Esophagus squamous epithelium (tissue), 5 donors: ENCODE measurements around the gene MRAP2. TPM values are rescaled to one million over a fixed set of nuclear protein-coding genes. Genes with fewer than 3 reads are reported as not detected.

ENCODE experiments used
- DNase-seq: peaks from one replicate; lab custom pipeline; 2025; lab: John Stamatoyannopoulos, UW
- H3K27ac ChIP-seq, 4 donors: fragments of 200-600 bp; sonication (generic); one replicate each; pipeline ENCODE4 v1.5.1; 2016 to 2019; ENCODE audit warnings: mild to moderate bottlenecking in 1 of 4
- H3K27me3 ChIP-seq, 4 donors: fragments of 200-600 bp; sonication (generic); 1 replicate in 3 of 4; 2 replicates in 1 of 4; pipeline versions ENCODE4 v1.5.1 to v1.6.0; 2017 to 2021; ENCODE audit warnings: antibody characterized with exemption in 1 of 4
- H3K36me3 ChIP-seq, 3 donors: fragments of 200-600 bp; sonication (generic); one replicate each; pipeline ENCODE4 v1.5.1; 2016 to 2019
- H3K4me1 ChIP-seq, 3 donors: fragments of 200-600 bp; sonication (generic); one replicate each; pipeline ENCODE4 v1.5.1; 2017 to 2019
- H3K4me3 ChIP-seq, 4 donors: fragments of 200-600 bp; sonication (generic); 1 replicate in 3 of 4; 2 replicates in 1 of 4; pipeline ENCODE4 v1.5.1; 2016 to 2019; ENCODE audit warnings: mild to moderate bottlenecking in 2 of 4, moderate library complexity in 1 of 4
- H3K9me3 ChIP-seq, 3 donors: fragments of 200-600 bp; sonication (generic); one replicate each; pipeline ENCODE4 v1.5.1; 2016 to 2019
- POLR2A ChIP-seq, 4 donors: fragments of 450-650 bp; IDR thresholded peaks; one replicate each; pipeline ENCODE4 v1.6.1; 2017; ENCODE audit warnings: antibody characterized with exemption in 4 of 4, mild to moderate bottlenecking in 4 of 4, moderate library complexity in 3 of 4
- WGBS, 2 donors: methylation state at CpG; one replicate each; pipeline ENCODE4 v1.1.5; 2018; 5-methylcytosine and 5-hydroxymethylcytosine counted together
- intact Hi-C: fragments of 100-400 bp; cut with DNase I; formaldehyde crosslinking; loops from one replicate; pipeline ENCODE4 v1.15.0; 2022
- total RNA-seq, 4 donors: library from RNA; depleted of rRNA; stranded (reverse); fragments of >200 nt; gene quantifications; one replicate each; pipeline ENCODE4 v1.1.0, GENCODE V29; 2016
- TF ChIP-seq, protein P1 (sequence below), 6 experiments: fragments of 450-650 bp in 4 of 6; fragments of 200-600 bp in 2 of 6; sonication (generic) in 2 of 6; IDR thresholded peaks; one replicate each; pipeline ENCODE4 v1.5.1; 2016 to 2019; ENCODE audit warnings: antibody characterized with exemption in 6 of 6, mild to moderate bottlenecking in 4 of 6, moderate library complexity in 4 of 6
- donor health status: DM: yes; HTN: yes; CAD: no.

Gene MRAP2
- total RNA-seq, 4 donors from 2014 or later, result 0.70 to 5.4 (median 1.4) TPM

DNA sequence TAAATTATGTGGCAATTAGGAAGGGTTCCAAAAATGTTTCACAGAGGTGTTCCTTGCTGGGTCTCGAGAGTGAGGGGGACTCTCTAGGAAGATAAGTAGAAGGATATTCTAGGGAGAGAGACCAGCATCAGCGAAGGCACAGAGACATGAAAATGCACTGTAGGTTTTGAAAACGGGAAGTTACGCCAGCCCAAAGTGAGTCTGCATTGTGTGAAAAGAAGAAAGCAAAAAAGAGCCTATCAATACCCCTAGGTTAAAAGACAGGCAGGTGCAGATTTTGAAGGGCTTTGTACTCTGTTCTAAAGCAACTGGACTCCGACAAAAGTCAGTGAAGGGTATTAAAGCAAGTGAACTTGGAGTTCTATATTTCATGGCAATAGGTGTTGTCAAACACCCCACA lies 25.7 kb upstream of the MRAP2 start:
- Histone ChIP-seq H3K36me3 (no peaks in the 10 kb centered on the region), H3K4me3 (no peak overlapping the region), H3K27ac (no peak overlapping the region), H3K9me3 (no peaks in the 10 kb centered on the region), H3K4me1 (no peaks in the 10 kb centered on the region), H3K27me3 (no peaks in the 10 kb centered on the region)
- 70 to 74% methylated on average over 5 of the region's 5 CpGs for WGBS, 2 donors
- TF ChIP-seq POLR2A (IDR thresholded peaks at IDR 0.05), result no peak
- TF ChIP-seq, protein P1, sequence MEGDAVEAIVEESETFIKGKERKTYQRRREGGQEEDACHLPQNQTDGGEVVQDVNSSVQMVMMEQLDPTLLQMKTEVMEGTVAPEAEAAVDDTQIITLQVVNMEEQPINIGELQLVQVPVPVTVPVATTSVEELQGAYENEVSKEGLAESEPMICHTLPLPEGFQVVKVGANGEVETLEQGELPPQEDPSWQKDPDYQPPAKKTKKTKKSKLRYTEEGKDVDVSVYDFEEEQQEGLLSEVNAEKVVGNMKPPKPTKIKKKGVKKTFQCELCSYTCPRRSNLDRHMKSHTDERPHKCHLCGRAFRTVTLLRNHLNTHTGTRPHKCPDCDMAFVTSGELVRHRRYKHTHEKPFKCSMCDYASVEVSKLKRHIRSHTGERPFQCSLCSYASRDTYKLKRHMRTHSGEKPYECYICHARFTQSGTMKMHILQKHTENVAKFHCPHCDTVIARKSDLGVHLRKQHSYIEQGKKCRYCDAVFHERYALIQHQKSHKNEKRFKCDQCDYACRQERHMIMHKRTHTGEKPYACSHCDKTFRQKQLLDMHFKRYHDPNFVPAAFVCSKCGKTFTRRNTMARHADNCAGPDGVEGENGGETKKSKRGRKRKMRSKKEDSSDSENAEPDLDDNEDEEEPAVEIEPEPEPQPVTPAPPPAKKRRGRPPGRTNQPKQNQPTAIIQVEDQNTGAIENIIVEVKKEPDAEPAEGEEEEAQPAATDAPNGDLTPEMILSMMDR (IDR thresholded peaks at IDR 0.05), result no peak
- intact Hi-C loops, result no loop called here
- no peak for DNase-seq

DNA sequence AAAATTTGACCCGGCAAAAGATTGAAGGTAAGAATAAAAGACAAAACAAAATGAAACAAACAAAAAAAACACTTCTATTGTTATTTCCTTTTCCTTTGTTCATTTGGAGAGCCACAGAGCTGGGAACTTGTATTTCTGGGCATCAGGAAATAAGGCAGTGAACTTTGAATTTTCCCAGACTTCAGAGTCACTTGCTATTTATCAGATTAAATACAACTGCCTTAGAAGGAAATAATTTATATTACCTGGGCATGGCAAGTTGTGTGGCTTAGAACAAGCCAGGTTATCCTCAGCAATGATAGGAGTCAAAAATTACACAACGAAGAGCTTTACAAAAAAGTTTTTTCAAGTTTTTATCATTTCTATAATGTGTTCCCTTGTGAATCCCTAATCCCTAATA lies 20.2 kb upstream of the MRAP2 start:
- DNase-seq, result no peak
- TF ChIP-seq, protein P1 (IDR thresholded peaks at IDR 0.05), result no peak
- TF ChIP-seq POLR2A (IDR thresholded peaks at IDR 0.05), result no peak
- H3K27ac ChIP-seq, result no peak overlapping the region
- no peaks in the 10 kb centered on the region for H3K4me1 ChIP-seq
- no peaks in the 10 kb centered on the region for H3K36me3 ChIP-seq
- 74 to 75% methylated on average over 2 of the region's 2 CpGs for WGBS, 2 donors
- H3K4me3 ChIP-seq, result no peak overlapping the region
- H3K9me3 ChIP-seq, result no peaks in the 10 kb centered on the region
- H3K27me3 ChIP-seq, result no peaks in the 10 kb centered on the region
- intact Hi-C loops, result no loop called here

DNA sequence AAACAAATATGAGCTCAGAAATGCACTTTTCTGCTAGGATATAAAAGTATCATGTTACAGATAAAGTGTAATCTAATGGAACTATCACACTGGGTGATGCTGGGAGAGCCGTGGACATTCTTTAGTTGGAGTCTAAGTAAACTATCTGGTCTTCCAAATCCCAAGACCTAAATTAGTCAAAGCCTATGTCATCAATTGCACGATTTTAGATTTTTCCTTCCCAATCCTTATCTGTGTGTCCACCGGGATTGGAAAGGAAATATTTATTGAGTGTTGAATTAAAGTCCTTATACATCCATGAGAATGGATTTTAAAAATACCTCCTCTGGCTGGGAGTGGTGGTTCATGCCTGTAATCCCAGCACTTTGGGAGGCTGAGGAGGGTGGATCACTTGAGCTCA lies 19.6 kb upstream of the MRAP2 start:
- no peak overlapping the region for H3K4me3 ChIP-seq
- intact Hi-C loops, result no loop called here
- DNase-seq, result no peak
- no peak overlapping the region for H3K27ac ChIP-seq
- WGBS, 2 donors, result 61 to 65% methylated on average over 3 of the region's 3 CpGs
- H3K36me3 ChIP-seq, result no peaks in the 10 kb centered on the region
- H3K9me3 ChIP-seq, result no peaks in the 10 kb centered on the region
- TF ChIP-seq, protein P1 (IDR thresholded peaks at IDR 0.05), result no peak
- no peak for TF ChIP-seq POLR2A (IDR thresholded peaks at IDR 0.05)
- H3K4me1 ChIP-seq, result no peaks in the 10 kb centered on the region
- H3K27me3 ChIP-seq, result no peaks in the 10 kb centered on the region

DNA sequence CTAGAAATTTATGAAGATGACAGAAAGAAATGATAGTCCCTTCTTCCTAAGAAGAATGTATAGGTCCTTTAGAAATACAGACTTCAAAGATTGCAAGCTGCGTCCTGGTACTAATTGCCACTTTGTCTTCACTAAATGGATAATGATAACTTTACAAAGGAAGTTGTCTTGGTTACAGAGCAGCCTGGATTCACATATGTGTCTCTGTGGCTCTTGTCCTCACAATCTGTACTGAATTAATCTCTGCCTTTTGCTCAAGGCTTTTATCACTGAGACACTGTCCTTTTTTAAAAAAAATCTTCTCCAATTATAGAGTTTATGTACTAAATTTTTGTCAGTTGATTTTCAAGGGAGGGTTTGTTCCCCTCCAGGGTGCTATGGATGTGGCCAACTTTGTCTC lies 17.5 kb upstream of the MRAP2 start:
- H3K27me3 ChIP-seq, result no peaks in the 10 kb centered on the region
- 80 to 88% methylated on average over 1 of the region's 1 CpG for WGBS, 2 donors
- no peaks in the 10 kb centered on the region for H3K36me3 ChIP-seq
- no peaks in the 10 kb centered on the region for H3K9me3 ChIP-seq
- H3K4me1 ChIP-seq, result no peaks in the 10 kb centered on the region
- H3K27ac ChIP-seq, result no peak overlapping the region
- no peak overlapping the region for H3K4me3 ChIP-seq
- intact Hi-C loops, result no loop called here
- DNase-seq, result no peak
- TF ChIP-seq, protein P1 (IDR thresholded peaks at IDR 0.05), result no peak
- TF ChIP-seq POLR2A (IDR thresholded peaks at IDR 0.05), result no peak

DNA sequence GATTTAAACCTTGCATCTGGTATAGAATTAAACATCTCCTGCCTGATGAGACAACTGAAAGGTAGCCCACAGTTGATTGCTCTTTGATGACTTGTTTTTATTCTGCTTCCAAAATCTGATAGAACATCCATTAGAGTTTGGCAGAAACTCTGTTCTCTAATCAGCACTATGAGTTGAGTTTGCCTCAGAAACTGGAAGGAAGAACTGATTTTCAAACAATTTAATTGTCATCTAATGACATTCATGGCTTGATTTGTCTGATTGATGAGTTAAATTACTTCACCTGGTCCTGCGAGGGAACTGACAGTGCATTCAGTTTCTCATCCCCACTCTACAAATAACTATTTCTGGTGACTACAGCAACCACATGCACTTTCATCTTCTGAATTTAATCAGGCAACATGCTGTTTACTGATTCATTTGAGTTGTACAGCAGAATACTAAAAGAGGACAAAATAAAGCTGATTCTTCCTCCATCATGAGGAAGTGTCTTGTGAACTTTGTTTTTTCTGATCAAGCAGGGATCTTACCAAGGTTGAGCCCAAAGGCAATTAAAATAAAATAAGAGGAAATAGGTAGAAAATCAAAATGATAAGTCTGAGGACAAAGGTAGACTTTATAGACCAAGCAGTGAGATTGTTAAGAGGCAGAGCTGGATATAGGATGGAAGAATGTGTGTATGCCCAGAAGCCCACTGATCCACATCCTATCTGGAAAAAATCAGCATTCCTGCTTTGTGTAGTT lies 15.7 kb upstream of the MRAP2 start:
- H3K27ac ChIP-seq, result no peak overlapping the region
- no peaks in the 10 kb centered on the region for H3K4me1 ChIP-seq
- no peak for DNase-seq
- TF ChIP-seq POLR2A (IDR thresholded peaks at IDR 0.05), result no peak
- 59 to 75% methylated on average over 1 of the region's 1 CpG for WGBS, 2 donors
- no peaks in the 10 kb centered on the region for H3K27me3 ChIP-seq
- intact Hi-C loops, result no loop called here
- no peak overlapping the region for H3K4me3 ChIP-seq
- H3K36me3 ChIP-seq, result no peaks in the 10 kb centered on the region
- no peaks in the 10 kb centered on the region for H3K9me3 ChIP-seq
